OCI-LY1 (cell line): ENCODE data around the gene FADS2.

Experiments
- EZH2 ChIP-seq: fragments of 200-600 bp; sonication (generic), shearing (Covaris generic); IDR thresholded peaks from 2 replicates; pipeline ENCODE4 v1.8.0; 2017; ENCODE audit warnings: borderline replicate concordance, mixed run types, mild to moderate bottlenecking, antibody characterized with exemption, low read length, moderate library complexity, mixed read lengths
- TF ChIP-seq, protein P1 (sequence below): fragments of 200-600 bp; sonication (generic), shearing (Covaris generic); IDR thresholded peaks from 2 replicates; pipeline ENCODE4 v1.5.1; 2017; ENCODE audit warnings: mild to moderate bottlenecking, antibody characterized with exemption, low read length, moderate library complexity, mixed read lengths

DNA sequence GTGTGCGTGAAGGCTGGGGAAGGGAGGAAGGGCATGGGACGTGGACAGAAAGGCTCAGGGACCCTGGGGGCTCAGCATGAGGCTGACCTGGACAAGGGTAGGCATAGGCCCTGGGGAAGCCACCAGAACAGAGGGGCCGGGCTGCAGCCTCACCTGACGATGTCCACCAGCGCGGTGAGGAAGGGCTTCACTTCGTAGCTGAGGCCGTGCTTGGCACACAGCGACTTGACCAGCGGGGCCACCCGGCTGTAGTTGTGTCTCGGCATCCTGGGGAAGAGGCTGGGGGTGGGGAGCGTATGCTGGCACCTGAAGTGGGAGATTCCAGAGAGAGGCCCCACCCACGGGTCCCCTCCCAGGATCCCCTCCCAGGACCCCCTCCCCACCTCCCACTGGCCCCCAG, 47.6 kb downstream of the FADS2 start:
- TF ChIP-seq, protein P1, sequence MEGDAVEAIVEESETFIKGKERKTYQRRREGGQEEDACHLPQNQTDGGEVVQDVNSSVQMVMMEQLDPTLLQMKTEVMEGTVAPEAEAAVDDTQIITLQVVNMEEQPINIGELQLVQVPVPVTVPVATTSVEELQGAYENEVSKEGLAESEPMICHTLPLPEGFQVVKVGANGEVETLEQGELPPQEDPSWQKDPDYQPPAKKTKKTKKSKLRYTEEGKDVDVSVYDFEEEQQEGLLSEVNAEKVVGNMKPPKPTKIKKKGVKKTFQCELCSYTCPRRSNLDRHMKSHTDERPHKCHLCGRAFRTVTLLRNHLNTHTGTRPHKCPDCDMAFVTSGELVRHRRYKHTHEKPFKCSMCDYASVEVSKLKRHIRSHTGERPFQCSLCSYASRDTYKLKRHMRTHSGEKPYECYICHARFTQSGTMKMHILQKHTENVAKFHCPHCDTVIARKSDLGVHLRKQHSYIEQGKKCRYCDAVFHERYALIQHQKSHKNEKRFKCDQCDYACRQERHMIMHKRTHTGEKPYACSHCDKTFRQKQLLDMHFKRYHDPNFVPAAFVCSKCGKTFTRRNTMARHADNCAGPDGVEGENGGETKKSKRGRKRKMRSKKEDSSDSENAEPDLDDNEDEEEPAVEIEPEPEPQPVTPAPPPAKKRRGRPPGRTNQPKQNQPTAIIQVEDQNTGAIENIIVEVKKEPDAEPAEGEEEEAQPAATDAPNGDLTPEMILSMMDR, result no peak
- no peak for TF ChIP-seq EZH2
